IMR-90 (cell line): ENCODE results near the gene PRSS23. TPM values are rescaled to one million over a fixed set of nuclear protein-coding genes. Genes with fewer than 3 reads are reported as not detected.

Source experiments
- ATAC-seq: fragments of 200-7000 bp; cut with Tn5 transposase; 2 replicates; pipeline ENCODE4 v1.9.1; 2020; ENCODE audit warnings: low read depth, mild to moderate bottlenecking, moderate library complexity
- BruUV-seq: library from RNA; stranded (reverse); fragments of 400-500 nt; replicated peaks from 2 replicates; lab custom pipeline; 2021; lab: Mats Ljungman, UMichigan
- CTCF ChIA-PET: fragments of 300-600 bp; formaldehyde crosslinking; extraction: SDS; loops from one replicate; lab custom pipeline; 2021; ENCODE audit warnings: antibody characterized with exemption; lab: Yijun Ruan, JAX
- POLR2A ChIA-PET: fragments of 300-600 bp; sonication (Branson Sonifier 250); formaldehyde crosslinking; loops from one replicate; lab custom pipeline; 2022; ENCODE audit warnings: antibody characterized with exemption; ENCODE audit not compliant: unreplicated experiment; lab: Charles Lee
- DNase-seq: peaks from one replicate; pipeline ENCODE4 v3.0.0; 2013
- H2AFZ ChIP-seq: replicated peaks from 2 replicates; pipeline ENCODE3; 2013; ENCODE audit warnings: low read length, mild to moderate bottlenecking; ENCODE audit not compliant: poor library complexity
- H2AK5ac ChIP-seq: 2 replicates; pipeline ENCODE4 v1.6.1; 2013; ENCODE audit warnings: low read depth, low read length, inconsistent platforms
- H2AK9ac ChIP-seq: replicated peaks from 2 replicates; pipeline ENCODE3; 2013; ENCODE audit warnings: mild to moderate bottlenecking, low read depth, low read length, moderate library complexity; ENCODE audit not compliant: poor library complexity
- H2BK120ac ChIP-seq: 2 replicates; pipeline ENCODE4 v1.6.1; 2013; ENCODE audit warnings: low read depth, low read length, inconsistent platforms
- H2BK15ac ChIP-seq: 3 replicates; pipeline ENCODE4 v1.6.1; 2013; ENCODE audit warnings: low read depth, low read length, inconsistent platforms
- H2BK20ac ChIP-seq: 2 replicates; pipeline ENCODE4 v1.6.1; 2013; ENCODE audit warnings: low read depth, mild to moderate bottlenecking, inconsistent platforms, low read length, moderate library complexity
- H2BK5ac ChIP-seq: 2 replicates; pipeline ENCODE4 v1.6.1; 2013; ENCODE audit warnings: mild to moderate bottlenecking, low read depth, low read length, inconsistent platforms; ENCODE audit not compliant: poor library complexity, severe bottlenecking
- H3K14ac ChIP-seq: replicated peaks from 2 replicates; pipeline ENCODE4 v1.6.1; 2013; ENCODE audit warnings: low read depth, low read length, inconsistent platforms
- H3K18ac ChIP-seq: 2 replicates; pipeline ENCODE4 v1.6.1; 2013; ENCODE audit warnings: low read depth, low read length, control low read depth
- H3K23ac ChIP-seq: 2 replicates; pipeline ENCODE4 v1.6.1; 2013; ENCODE audit warnings: low read depth, low read length, inconsistent platforms
- H3K27ac ChIP-seq: 2 replicates; pipeline ENCODE4 v1.5.1; 2013; ENCODE audit warnings: mild to moderate bottlenecking, control low read depth, low read length; ENCODE audit not compliant: insufficient read depth
- H3K27me3 ChIP-seq: 2 replicates; pipeline ENCODE4 v1.6.1; 2013; ENCODE audit warnings: low read length; ENCODE audit not compliant: control insufficient read depth, insufficient read depth
- H3K36me3 ChIP-seq: 2 replicates; pipeline ENCODE4 v1.6.1; 2013; ENCODE audit warnings: low read length, mixed read lengths; ENCODE audit not compliant: control insufficient read depth, insufficient read depth
- H3K4ac ChIP-seq: 2 replicates; pipeline ENCODE4 v1.6.1; 2013; ENCODE audit warnings: low read depth, low read length, inconsistent platforms
- H3K4me1 ChIP-seq: 2 replicates; pipeline ENCODE4 v1.6.1; 2013; ENCODE audit warnings: low read length, mixed read lengths; ENCODE audit not compliant: control insufficient read depth, insufficient read depth
- H3K4me2 ChIP-seq: 2 replicates; pipeline ENCODE4 v1.6.1; 2013; ENCODE audit warnings: low read depth, mild to moderate bottlenecking, control low read depth, low read length, moderate library complexity
- H3K4me3 ChIP-seq: 2 replicates; pipeline ENCODE4 v1.5.1; 2013; ENCODE audit warnings: low read depth, mild to moderate bottlenecking, control low read depth, low read length, moderate library complexity; ENCODE audit not compliant: insufficient read depth
- H3K56ac ChIP-seq: 2 replicates; pipeline ENCODE4 v1.6.1; 2013; ENCODE audit warnings: low read length, inconsistent platforms; ENCODE audit not compliant: insufficient read depth; ENCODE audit errors: extremely low read depth
- H3K79me1 ChIP-seq, 2 experiments: 2 replicates each; pipeline ENCODE4 v1.6.1; 2013; ENCODE audit warnings: low read length in 2 of 2, inconsistent platforms in 1 of 2, low read depth in 1 of 2
- H3K9ac ChIP-seq: 2 replicates; pipeline ENCODE4 v1.6.1; 2013; ENCODE audit warnings: low read depth, low read length, control low read depth
- H3K9me1 ChIP-seq: 2 replicates; pipeline ENCODE4 v1.6.1; 2013; ENCODE audit warnings: low read length, inconsistent platforms; ENCODE audit not compliant: insufficient read depth
- H3K9me3 ChIP-seq: 2 replicates; pipeline ENCODE4 v1.6.1; 2013; ENCODE audit warnings: low read length; ENCODE audit not compliant: control insufficient read depth, insufficient read depth
- H4K20me1 ChIP-seq: 2 replicates; pipeline ENCODE4 v1.6.1; 2013; ENCODE audit warnings: low read length, inconsistent platforms; ENCODE audit not compliant: insufficient read depth
- H4K5ac ChIP-seq: 2 replicates; pipeline ENCODE4 v1.6.1; 2013; ENCODE audit warnings: mild to moderate bottlenecking, low read depth, low read length, control low read depth
- H4K8ac ChIP-seq, 2 experiments: 2 replicates each; pipeline ENCODE4 v1.6.1; 2013; ENCODE audit warnings: low read depth in 2 of 2, low read length in 2 of 2, control low read depth in 1 of 2, inconsistent platforms in 1 of 2
- H4K91ac ChIP-seq: 2 replicates; pipeline ENCODE4 v1.6.1; 2013; ENCODE audit warnings: low read depth, low read length, inconsistent platforms; ENCODE audit not compliant: insufficient read depth
- CHD1 ChIP-seq: IDR thresholded peaks from 2 replicates; pipeline ENCODE4 v1.6.1; 2012; ENCODE audit warnings: low read depth, low read length, improper control_type of control experiment
- MXI1 ChIP-seq: IDR thresholded peaks from 2 replicates; pipeline ENCODE4 v1.6.1; 2012; ENCODE audit warnings: low read depth, mild to moderate bottlenecking, low read length, moderate library complexity, borderline replicate concordance
- WGBS, 2 experiments: methylation state at CpG; one replicate each; pipeline versions ENCODE4 v1.1.5 to v1.1.7; 2013; ENCODE audit warnings: missing lambda C conversion rate in 2 of 2; ENCODE audit not compliant: insufficient read length in 1 of 2; ENCODE audit errors: extremely low coverage in 2 of 2; 5-methylcytosine and 5-hydroxymethylcytosine counted together
- dilution Hi-C: fragments of 300-500 bp; cut with HindIII; formaldehyde crosslinking; loops from one replicate; pipeline ENCODE4 v1.14.3; 2018; ENCODE audit warnings: low sequenced_read_pairs; ENCODE audit not compliant: unreplicated experiment
- in situ Hi-C: fragments of 300-500 bp; cut with MboI; formaldehyde crosslinking; loops from 3 replicates; pipeline ENCODE4 v1.14.3; 2019; ENCODE audit warnings: low sequenced_read_pairs, inconsistent platforms, mixed read lengths
- intact Hi-C: fragments of 100-400 bp; cut with micrococcal nuclease; formaldehyde crosslinking; loops from 2 replicates; pipeline ENCODE4 v1.10.0; 2022
- polyA plus RNA-seq, 3 experiments: library from polyadenylated mRNA; depleted of rRNA; stranded (reverse); fragments of >200 nt; gene quantifications; 2 replicates each; pipeline ENCODE4 v1.2.3, GENCODE V29; 2012; ENCODE audit warnings: low replicate concordance in 1 of 3
- total RNA-seq: library from RNA; depleted of rRNA; stranded (reverse); fragments of >200 nt; gene quantifications from 2 replicates; pipeline ENCODE4 v1.2.3, GENCODE V29; 2012

Gene PRSS23
- total and polyA plus RNA-seq, 2 of the 4 experiments (the other 2 are of a cell fraction), result 100 to 199 TPM

DNA sequence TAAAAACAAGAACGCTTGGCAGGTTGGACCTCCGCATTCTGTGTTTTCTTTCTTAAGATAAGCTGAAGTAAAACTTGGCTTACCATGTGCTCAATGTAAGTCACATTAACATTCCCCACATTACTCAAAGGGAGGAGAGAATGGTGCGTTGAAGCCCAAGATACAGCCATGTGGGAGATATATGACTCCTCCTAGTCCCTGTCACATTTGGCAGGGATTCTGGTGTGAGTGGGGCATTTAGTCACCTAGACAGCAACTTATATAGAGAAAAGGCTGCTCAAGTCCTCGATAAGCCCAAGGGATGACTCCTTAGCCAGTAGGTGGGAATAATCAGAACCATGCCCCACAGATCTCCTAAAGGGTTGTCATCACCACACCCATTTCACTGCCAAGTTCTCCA, 4.6 kb downstream of the PRSS23 start:
- BruUV-seq, result no TSS peak
- Histone ChIP-seq H3K14ac (peak overlapping the region; percentile 65), H3K18ac (no peak overlapping the region), H3K4ac (peak overlapping the region; percentile 17; the same call in 1 of the 2 replicates), H2BK20ac (no peak overlapping the region), H2BK5ac (no peak overlapping the region), H3K79me1 (peaks cover 41 to 72% of the 10 kb centered on the region in 2 experiments), H3K56ac (no peak overlapping the region), H3K4me3 (no peak overlapping the region), H4K20me1 (no peaks in the 10 kb centered on the region), H2AFZ (no peak overlapping the region), H2BK120ac (no peak overlapping the region), H3K9me1 (peaks cover 12% of the 10 kb centered on the region; the same call in 1 of the 2 replicates), H3K27ac (no peak overlapping the region), H4K91ac (no peak overlapping the region), H3K9ac (no peak overlapping the region), H2BK15ac (no peak overlapping the region), H4K5ac (no peak overlapping the region), H4K8ac (0 out of 4 replicates have a peak overlapping the region, but pooled peaks of 1 of the 2 experiments have one; percentile 23), H3K4me1 (peaks cover 15% of the 10 kb centered on the region; the same call in 1 of the 2 replicates), H3K27me3 (no peaks in the 10 kb centered on the region), H3K23ac (no peak overlapping the region), H2AK9ac (no peak overlapping the region), H3K4me2 (no peak overlapping the region), H2AK5ac (peak overlapping the region; percentile 67; the same call in 1 of the 2 replicates), H3K36me3 (0 out of 2 replicates have a peak, but pooled peaks cover 5% of the 10 kb centered on the region), H3K9me3 (no peaks in the 10 kb centered on the region)
- in situ Hi-C loops (loop anchor here (5.0 kb wide), 1 partner anchor 133 kb away; the partner anchor contains the start of gene ME3), dilution Hi-C loops (no loop called here), intact Hi-C loops (loop anchor here (5.0 kb wide), 2 partner anchors 173 to 198 kb away; no protein-coding TSS in a partner anchor)
- CTCF ChIA-PET, result interaction anchor here (1.0 kb wide), 1 partner anchor 197 kb away, joined by 3 read pairs; no protein-coding TSS in a partner anchor
- DNase-seq (no peak), ATAC-seq (no peak)
- POLR2A ChIA-PET, result no interaction called here
- no peak for TF ChIP-seq MXI1
- TF ChIP-seq CHD1, result no peak
- WGBS, 2 experiments, result no CpG with 5 or more reads among the region's 4 CpGs
